Heart right ventricle (tissue), 16 donors: ENCODE results near the gene ENOX1. TPM values are rescaled to one million over a fixed set of nuclear protein-coding genes. Genes with fewer than 3 reads are reported as not detected.

Experiments
- ATAC-seq, 8 donors: fragments of 200-7000 bp; cut with Tn5 transposase; one replicate each; pipeline ENCODE4 v1.9.1; 2020; ENCODE audit warnings: mild to moderate bottlenecking in 8 of 8, moderate library complexity in 8 of 8, moderate number of reproducible peaks in 1 of 8
- DNase-seq, 2 donors: peaks; one replicate each; pipeline ENCODE4 v3.0.0-alpha.2; 2020
- H3K27ac ChIP-seq, 10 donors: fragments of 200-600 bp; sonication (generic) in 2 of 10; one replicate each; pipeline versions ENCODE4 v1.5.0 to v1.8.0; 2020 to 2022; ENCODE audit warnings: mild to moderate bottlenecking in 3 of 10
- H3K27me3 ChIP-seq, 7 donors: fragments of 200-600 bp; one replicate each; pipeline ENCODE4 v1.8.0; 2021 to 2022; ENCODE audit warnings: mild to moderate bottlenecking in 2 of 7
- H3K36me3 ChIP-seq, 9 donors: fragments of 200-600 bp; sonication (generic) in 1 of 9; one replicate each; pipeline versions ENCODE4 v1.5.0 to v1.8.0; 2020 to 2022; ENCODE audit warnings: mild to moderate bottlenecking in 2 of 9
- H3K4me1 ChIP-seq, 9 donors: fragments of 200-600 bp; sonication (generic) in 1 of 9; one replicate each; pipeline versions ENCODE4 v1.5.0 to v1.8.0; 2020 to 2022; ENCODE audit warnings: mild to moderate bottlenecking in 4 of 9
- H3K4me3 ChIP-seq, 10 donors: fragments of 200-600 bp; sonication (generic) in 2 of 10; one replicate each; pipeline versions ENCODE4 v1.5.0 to v1.8.0; 2020 to 2022; ENCODE audit warnings: mild to moderate bottlenecking in 7 of 10, moderate library complexity in 2 of 10
- H3K9me3 ChIP-seq, 11 donors: fragments of 200-600 bp in 10 of 11; sonication (generic) in 2 of 11; one replicate each; pipeline versions ENCODE4 v1.5.0 to v1.8.0; 2013 to 2022; ENCODE audit warnings: mild to moderate bottlenecking in 2 of 11, control low read depth in 1 of 11, moderate library complexity in 1 of 11
- WGBS, 2 donors: extraction: QIAGEN DNeasy Blood & Tissue Kit; methylation state at CpG; one replicate each; pipeline ENCODE4 v1.1.7; 2013; ENCODE audit warnings: inconsistent platforms in 1 of 2; 5-methylcytosine and 5-hydroxymethylcytosine counted together
- intact Hi-C, 10 donors: fragments of 100-400 bp; cut with DNase I; formaldehyde crosslinking; loops; one replicate each; pipeline versions ENCODE4 v1.11.1 to v1.14.2; 2022
- polyA plus RNA-seq, 2 donors: library from polyadenylated mRNA; stranded (reverse); fragments of 200-250 nt; gene quantifications; one replicate each; pipeline ENCODE4 v1.2.3, GENCODE V29; 2013
- total RNA-seq, 10 donors: library from RNA; stranded (reverse); fragmentation: NEBNext Ultra II Directional in 3 of 10; extraction: Animal tissue kit (Norgen Biotek cat#: 25700) in 3 of 10; gene quantifications; one replicate each; pipeline versions ENCODE4 v1.2.1 to v1.2.4, GENCODE V29; 2021 to 2023
- TF ChIP-seq, protein P1 (sequence below), 9 donors: fragments of 200-600 bp; sonication (generic) in 2 of 9; IDR thresholded peaks; one replicate each; pipeline versions ENCODE4 v1.5.0 to v1.8.0; 2021 to 2022; ENCODE audit warnings: antibody characterized with exemption in 9 of 9, mild to moderate bottlenecking in 5 of 9, moderate library complexity in 1 of 9
- donor health status: Arrhythmogenic right ventricular cardiomyopathy.
- donor health status: ischemic (EF 13 %, LVEDD 7.1; RV severe dilation, severe dysfunction).
- donor health status: healthy with polysubstance abuse.
- donor health status: DM: no; HTN: yes; CAD: no.
- donor health status: DM: no; HTN: no; CAD: no.
- donor health status: ischemic (EF 25% LVEDD 6.9; RV normal size, moderate dysfunction).
- donor health status: ischemic (EF 25% LVEDD 5.7; RV mildly dilated, moderate dysfunction).
- donor health status: healthy.
- donor health status: DM: yes; HTN: yes; CAD: no.
- donor health status: Ischemic cardiomyopathy.
- donor health status: ischemic (EF 35%, LVEDD 5.7; RV mildly dilated, moderate dysfunction).
- donor health status: nonischemic (EF 11% LVEDD 7.7; RV severe dilation, severe dysfunction).
- donor health status: DM: yes; HTN: yes; CAD: no.
- donor health status: PGD.
- donor health status: ischemic (EF 29% LVEDD 5.4; RV normal size, mild dysfunction).
- donor health status: nonischemic (EF 23%, LVEDD 6.1; RV moderate dilation, normal function).

Gene ENOX1
- total and polyA plus RNA-seq, 12 donors, result 2.0 to 10.4 (median 7.1) TPM

- intact Hi-C loops, result loop anchor here in 8 of 10 donors (5.0 to 10.0 kb wide), 3 partner anchors 591 to 609 kb away; partner anchors contain the start of gene ENOX1 (in 1 of the 8)
- Histone ChIP-seq H3K4me3 (peak overlapping the region in 1 of 10 donors; percentile 21), H3K9me3 (no peaks in the 10 kb centered on the region), H3K36me3 (no peaks in the 10 kb centered on the region), H3K4me1 (peaks cover 0 to 16% (median 10%) of the 10 kb centered on the region in 9 donors), H3K27me3 (no peaks in the 10 kb centered on the region), H3K27ac (peak overlapping the region in 1 of 10 donors; percentile 67)
- WGBS, 2 donors, result 13 to 17% methylated on average over 4 of the region's 4 CpGs
- DNase-seq (peak; percentile 16 to 47), ATAC-seq (peak; percentile 57 to 91 (median 80))
- TF ChIP-seq, protein P1, sequence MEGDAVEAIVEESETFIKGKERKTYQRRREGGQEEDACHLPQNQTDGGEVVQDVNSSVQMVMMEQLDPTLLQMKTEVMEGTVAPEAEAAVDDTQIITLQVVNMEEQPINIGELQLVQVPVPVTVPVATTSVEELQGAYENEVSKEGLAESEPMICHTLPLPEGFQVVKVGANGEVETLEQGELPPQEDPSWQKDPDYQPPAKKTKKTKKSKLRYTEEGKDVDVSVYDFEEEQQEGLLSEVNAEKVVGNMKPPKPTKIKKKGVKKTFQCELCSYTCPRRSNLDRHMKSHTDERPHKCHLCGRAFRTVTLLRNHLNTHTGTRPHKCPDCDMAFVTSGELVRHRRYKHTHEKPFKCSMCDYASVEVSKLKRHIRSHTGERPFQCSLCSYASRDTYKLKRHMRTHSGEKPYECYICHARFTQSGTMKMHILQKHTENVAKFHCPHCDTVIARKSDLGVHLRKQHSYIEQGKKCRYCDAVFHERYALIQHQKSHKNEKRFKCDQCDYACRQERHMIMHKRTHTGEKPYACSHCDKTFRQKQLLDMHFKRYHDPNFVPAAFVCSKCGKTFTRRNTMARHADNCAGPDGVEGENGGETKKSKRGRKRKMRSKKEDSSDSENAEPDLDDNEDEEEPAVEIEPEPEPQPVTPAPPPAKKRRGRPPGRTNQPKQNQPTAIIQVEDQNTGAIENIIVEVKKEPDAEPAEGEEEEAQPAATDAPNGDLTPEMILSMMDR (IDR thresholded peaks at IDR 0.05), result peak in 6 of 9 donors; percentile 14 to 58 (median 42)
Measured at GRCh38 chr13:43196086-43196621, 590.6 kb downstream of the ENOX1 start.

DNA sequence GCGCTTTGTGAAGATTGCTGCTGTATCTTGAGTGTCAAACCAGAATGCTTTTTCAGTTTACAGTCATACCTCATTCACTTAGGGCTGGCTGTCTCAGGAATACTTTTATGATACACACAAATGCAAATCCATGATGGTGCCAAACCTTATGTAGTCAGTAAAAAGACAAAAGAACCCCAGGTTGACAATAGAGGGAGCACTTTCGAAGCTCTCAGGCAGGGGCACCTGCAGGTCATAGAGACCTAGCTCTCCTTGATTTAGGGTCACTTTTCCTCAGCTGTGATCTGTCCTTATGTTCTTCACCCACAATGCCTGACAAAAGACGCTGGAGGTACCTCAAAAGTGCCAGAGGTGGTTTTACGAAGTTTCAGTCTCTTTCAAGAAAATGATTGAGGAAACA is 591.2 kb downstream of the ENOX1 start:
- no peaks in the 10 kb centered on the region for H3K27me3 ChIP-seq
- H3K4me3 ChIP-seq, result no peak overlapping the region
- ATAC-seq, result peak in 1 of 8 donors; percentile 14
- DNase-seq, result no peak
- intact Hi-C loops, result loop anchor here in 8 of 10 donors (5.0 to 10.0 kb wide), 3 partner anchors 592 to 609 kb away; partner anchors contain the start of gene ENOX1 (in 1 of the 8)
- H3K9me3 ChIP-seq, result no peaks in the 10 kb centered on the region
- H3K4me1 ChIP-seq, result peaks cover 0 to 16% (median 10%) of the 10 kb centered on the region in 9 donors
- 88 to 89% methylated on average over 4 of the region's 4 CpGs for WGBS, 2 donors
- TF ChIP-seq, protein P1 (IDR thresholded peaks at IDR 0.05), result no peak
- H3K27ac ChIP-seq, result no peak overlapping the region
- H3K36me3 ChIP-seq, result no peaks in the 10 kb centered on the region

GRCh38 chr13:43195112-43195511 is 591.7 kb downstream of the ENOX1 start:
- ATAC-seq, result peak in 1 of 8 donors; percentile 23

DNA sequence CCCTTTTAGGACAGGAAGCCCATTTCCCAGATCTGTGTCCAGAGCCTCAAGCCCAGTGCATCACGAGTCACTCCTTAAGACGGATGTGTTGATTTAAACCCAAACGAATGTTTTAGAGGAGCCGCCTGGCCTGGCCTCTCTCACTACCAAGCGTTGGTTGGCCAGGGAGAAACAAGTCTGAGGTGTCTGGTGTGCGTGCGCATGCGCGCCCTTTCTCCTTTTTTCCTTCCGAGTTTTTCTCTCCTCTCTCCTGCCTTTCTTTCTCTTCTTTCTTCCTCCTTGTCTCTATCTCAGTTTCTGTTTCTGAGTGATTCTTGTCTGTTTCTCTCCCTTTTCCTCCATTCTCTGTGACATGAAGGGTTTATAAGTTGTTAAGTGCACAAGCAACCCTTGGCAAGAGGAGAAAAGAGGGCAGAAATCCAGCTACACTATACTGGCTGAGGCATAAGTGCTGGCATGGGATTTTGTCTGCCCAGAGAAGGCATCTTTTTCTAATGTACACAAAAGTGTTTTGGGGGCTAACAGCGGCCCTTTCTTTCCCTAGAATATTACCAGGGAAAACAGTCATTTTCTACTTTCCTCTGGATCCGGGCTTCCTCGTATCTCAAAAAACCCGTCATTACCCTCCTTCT is 592.9 kb downstream of the ENOX1 start:
- no peak overlapping the region for H3K27ac ChIP-seq
- no peak overlapping the region for H3K4me3 ChIP-seq
- 92 to 93% methylated on average over 14 of the region's 14 CpGs for WGBS, 2 donors
- H3K36me3 ChIP-seq, result no peaks in the 10 kb centered on the region
- H3K4me1 ChIP-seq, result peaks cover 0 to 16% (median 10%) of the 10 kb centered on the region in 9 donors
- H3K9me3 ChIP-seq, result no peaks in the 10 kb centered on the region
- DNase-seq, result no peak
- intact Hi-C loops, result loop anchor here in 2 of 10 donors (10.0 kb wide), 1 partner anchor 611 kb away; no protein-coding TSS in a partner anchor
- TF ChIP-seq, protein P1 (IDR thresholded peaks at IDR 0.05), result no peak
- H3K27me3 ChIP-seq, result no peaks in the 10 kb centered on the region
- no peak for ATAC-seq

More at GRCh38 chr13:43195112-43195511, 591.7 kb downstream of the ENOX1 start:
- DNase-seq, result no peak
- Histone ChIP-seq H3K9me3 (no peaks in the 10 kb centered on the region), H3K4me3 (no peak overlapping the region), H3K4me1 (peaks cover 0 to 16% (median 10%) of the 10 kb centered on the region in 9 donors), H3K27ac (no peak overlapping the region), H3K27me3 (no peaks in the 10 kb centered on the region), H3K36me3 (no peaks in the 10 kb centered on the region)
- TF ChIP-seq, protein P1 (IDR thresholded peaks at IDR 0.05), result no peak
- WGBS, 2 donors, result 66 to 72% methylated on average over 4 of the region's 4 CpGs
- intact Hi-C loops, result loop anchor here in 8 of 10 donors (5.0 to 10.0 kb wide), 3 partner anchors 592 to 610 kb away; partner anchors contain the start of gene ENOX1 (in 1 of the 8)
